ENCODE results near the gene LZIC.

LZIC gene

GRCh38 chr1:9900142-9901043 is 42.8 kb downstream of the LZIC start:
- no peak for DNase-seq
- 90% methylated on average over 17 of the region's 18 CpGs for WGBS
- H2AK5ac ChIP-seq (ENCODE audit: low read length, severe bottlenecking) = no peak overlapping the region
- peaks cover 0 to 9% of the 10 kb centered on the region in 2 experiments for H3K36me3 ChIP-seq (ENCODE audit: control insufficient read depth in 1 of 2, insufficient read depth in 2 of 2, low read depth in 1 of 2, low read length in 2 of 2)
- H3K9me3 ChIP-seq (ENCODE audit: control insufficient read depth, low read length) = no peaks in the 10 kb centered on the region
- no peak overlapping the region for H2AFZ ChIP-seq (ENCODE audit: low read depth, low read length)
- peak overlapping the region in 1 of 2 experiments; percentile 4 for H3K14ac ChIP-seq (ENCODE audit: low read length in 2 of 2)
- H3K18ac ChIP-seq (ENCODE audit: low read depth in 1 of 2, low read length in 2 of 2) = no peak overlapping the region
- H3K23ac ChIP-seq (ENCODE audit: low read length in 2 of 2) = no peak overlapping the region
- no peak overlapping the region for H3K27ac ChIP-seq (ENCODE audit: low read length, poor library complexity, severe bottlenecking)
- H3K27me3 ChIP-seq (ENCODE audit: control insufficient read depth in 1 of 2, insufficient read depth in 1 of 2, low read length in 2 of 2) = no peaks in the 10 kb centered on the region
- H4K91ac ChIP-seq (ENCODE audit: low read length) = no peak overlapping the region
- H2BK5ac ChIP-seq (ENCODE audit: low read depth, low read length, poor library complexity, severe bottlenecking) = no peak overlapping the region
- H3K79me1 ChIP-seq (replicated peaks; ENCODE audit: low read length, poor library complexity, severe bottlenecking) = peaks cover 30% of the 10 kb centered on the region
- H3K4me1 ChIP-seq (ENCODE audit: control insufficient read depth, insufficient read depth, low read depth, low read length) = peaks cover 18% of the 10 kb centered on the region
- no peak overlapping the region for H3K4ac ChIP-seq (ENCODE audit: low read depth in 1 of 2, low read length in 2 of 2)
- H3K4me2 ChIP-seq (ENCODE audit: low read length, poor library complexity, severe bottlenecking) = no peak overlapping the region
- peak overlapping the region; percentile 4 to 11 for H2BK12ac ChIP-seq (ENCODE audit: low read length in 2 of 2)
- H2BK120ac ChIP-seq (ENCODE audit: low read depth, low read length) = no peak overlapping the region
- H2BK15ac ChIP-seq (ENCODE audit: low read depth, poor library complexity, severe bottlenecking) = no peak overlapping the region
- H4K8ac ChIP-seq (ENCODE audit: low read length) = no peak overlapping the region
- H3K4me3 ChIP-seq (ENCODE audit: insufficient read depth in 1 of 2, low read depth in 1 of 2, low read length in 2 of 2) = no peak overlapping the region
- H3K9ac ChIP-seq (ENCODE audit: low read length) = no peak overlapping the region

DNA sequence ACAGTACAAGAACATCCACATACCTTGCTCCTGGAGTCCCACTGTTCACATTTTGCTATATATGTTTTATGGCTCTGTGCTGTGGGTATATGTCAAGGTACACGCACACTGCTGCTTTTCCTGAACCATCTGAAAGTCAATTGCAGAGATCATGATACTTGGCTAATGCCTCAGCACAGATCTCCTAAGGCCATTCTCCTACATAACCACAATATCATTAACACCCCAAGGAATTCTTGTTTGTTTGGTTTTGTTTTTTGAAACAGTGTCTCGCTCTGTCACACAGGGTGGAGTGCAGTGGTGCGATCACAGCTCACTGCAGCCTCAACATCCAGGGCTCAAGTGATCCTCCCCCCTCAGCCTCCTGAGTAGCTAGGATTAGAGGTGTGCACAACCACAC is 49.1 kb downstream of the LZIC start:
- WGBS = 85% methylated on average over 2 of the region's 3 CpGs
- Histone ChIP-seq H3K9ac (ENCODE audit: low read length) (peak overlapping the region; percentile 75), H2BK5ac (ENCODE audit: low read depth, low read length, poor library complexity, severe bottlenecking) (no peak overlapping the region), H2AFZ (ENCODE audit: low read depth, low read length) (no peak overlapping the region), H3K4me2 (ENCODE audit: low read length, poor library complexity, severe bottlenecking) (no peak overlapping the region), H2BK12ac (ENCODE audit: low read length in 2 of 2) (no peak overlapping the region), H3K36me3 (ENCODE audit: control insufficient read depth in 1 of 2, insufficient read depth in 2 of 2, low read depth in 1 of 2, low read length in 2 of 2) (peaks cover 0 to 2% of the 10 kb centered on the region in 2 experiments), H3K4me3 (ENCODE audit: insufficient read depth in 1 of 2, low read depth in 1 of 2, low read length in 2 of 2) (peak overlapping the region in 1 of 2 experiments; percentile 63), H3K14ac (ENCODE audit: low read length in 2 of 2) (no peak overlapping the region), H2AK5ac (ENCODE audit: low read length, severe bottlenecking) (no peak overlapping the region), H3K4me1 (ENCODE audit: control insufficient read depth, insufficient read depth, low read depth, low read length) (peaks cover 26% of the 10 kb centered on the region), H3K79me1 (replicated peaks; ENCODE audit: low read length, poor library complexity, severe bottlenecking) (peaks cover 6% of the 10 kb centered on the region), H3K23ac (ENCODE audit: low read length in 2 of 2) (no peak overlapping the region), H3K27me3 (ENCODE audit: control insufficient read depth in 1 of 2, insufficient read depth in 1 of 2, low read length in 2 of 2) (no peaks in the 10 kb centered on the region), H3K18ac (ENCODE audit: low read depth in 1 of 2, low read length in 2 of 2) (peak overlapping the region in 1 of 2 experiments; percentile 28), H3K4ac (ENCODE audit: low read depth in 1 of 2, low read length in 2 of 2) (no peak overlapping the region), H2BK15ac (ENCODE audit: low read depth, poor library complexity, severe bottlenecking) (no peak overlapping the region), H3K27ac (ENCODE audit: low read length, poor library complexity, severe bottlenecking) (no peak overlapping the region), H3K9me3 (ENCODE audit: control insufficient read depth, low read length) (no peaks in the 10 kb centered on the region), H4K8ac (ENCODE audit: low read length) (no peak overlapping the region), H4K91ac (ENCODE audit: low read length) (no peak overlapping the region), H2BK120ac (ENCODE audit: low read depth, low read length) (no peak overlapping the region)
- DNase-seq = no peak

DNA sequence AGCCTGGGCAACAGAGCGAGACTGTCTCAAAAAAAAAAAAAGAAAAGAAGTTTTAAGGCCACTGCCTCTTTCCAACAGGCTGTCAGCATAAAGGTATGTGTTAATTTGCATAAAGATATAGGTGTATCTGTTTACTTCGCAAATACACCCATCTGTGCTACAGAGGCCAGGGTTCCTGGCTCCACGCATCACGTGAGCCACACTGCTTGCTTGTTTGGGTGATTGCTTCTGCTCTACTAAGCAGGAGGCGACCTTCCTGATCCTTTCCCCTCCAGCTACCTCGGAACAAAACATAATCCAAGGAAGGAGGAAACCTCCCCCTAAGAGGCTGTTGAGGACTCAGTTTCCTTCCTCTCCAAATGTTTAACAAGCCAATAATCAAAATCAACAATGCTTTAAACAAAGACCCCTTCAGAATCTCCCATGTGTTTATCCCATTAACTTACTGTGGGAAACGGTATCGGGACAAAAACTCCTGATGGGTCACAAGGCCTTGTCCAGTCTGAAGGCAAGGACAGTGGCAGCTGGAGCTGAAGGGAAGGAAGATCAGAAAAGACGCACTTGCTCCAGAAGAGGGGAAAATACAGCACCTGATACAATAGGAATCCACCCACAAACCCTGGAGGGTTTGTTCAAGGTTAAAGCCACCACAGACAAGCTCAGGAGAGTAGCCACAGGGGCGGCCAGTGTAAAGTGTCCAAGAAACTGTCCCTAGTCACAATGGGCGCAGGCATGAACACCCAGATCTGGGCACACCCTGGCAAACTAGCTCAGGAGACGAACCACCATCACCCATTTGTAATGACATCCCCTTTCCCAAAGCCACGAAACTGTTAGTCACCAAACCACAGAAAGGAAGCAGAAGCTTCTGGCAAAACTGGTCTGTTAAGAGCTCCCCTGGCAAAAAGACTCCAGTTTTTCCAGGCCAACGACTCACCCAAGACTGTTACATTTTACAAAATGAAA is 50.3 kb downstream of the LZIC start:
- peak; percentile 89 for DNase-seq
- Histone ChIP-seq H3K23ac (ENCODE audit: low read length in 2 of 2) (peak overlapping the region in 1 of 2 experiments; percentile 46), H4K91ac (ENCODE audit: low read length) (peak overlapping the region; percentile 22), H3K27me3 (ENCODE audit: control insufficient read depth in 1 of 2, insufficient read depth in 1 of 2, low read length in 2 of 2) (no peaks in the 10 kb centered on the region), H3K4ac (ENCODE audit: low read depth in 1 of 2, low read length in 2 of 2) (peak overlapping the region; percentile 47 to 82), H2BK5ac (ENCODE audit: low read depth, low read length, poor library complexity, severe bottlenecking) (no peak overlapping the region), H3K14ac (ENCODE audit: low read length in 2 of 2) (no peak overlapping the region), H2AK5ac (ENCODE audit: low read length, severe bottlenecking) (peak overlapping the region; percentile 84), H3K36me3 (ENCODE audit: control insufficient read depth in 1 of 2, insufficient read depth in 2 of 2, low read depth in 1 of 2, low read length in 2 of 2) (peaks cover 0 to 7% of the 10 kb centered on the region in 2 experiments), H2BK12ac (ENCODE audit: low read length in 2 of 2) (peak overlapping the region in 1 of 2 experiments; percentile 72), H2AFZ (ENCODE audit: low read depth, low read length) (no peak overlapping the region), H4K8ac (ENCODE audit: low read length) (peak overlapping the region; percentile 71), H3K9ac (ENCODE audit: low read length) (peak overlapping the region; percentile 75), H2BK15ac (ENCODE audit: low read depth, poor library complexity, severe bottlenecking) (peak overlapping the region; percentile 44), H3K79me1 (replicated peaks; ENCODE audit: low read length, poor library complexity, severe bottlenecking) (peaks cover 13% of the 10 kb centered on the region), H2BK120ac (ENCODE audit: low read depth, low read length) (no peak overlapping the region), H3K4me1 (ENCODE audit: control insufficient read depth, insufficient read depth, low read depth, low read length) (peaks cover 31% of the 10 kb centered on the region), H3K9me3 (ENCODE audit: control insufficient read depth, low read length) (no peaks in the 10 kb centered on the region), H3K4me2 (ENCODE audit: low read length, poor library complexity, severe bottlenecking) (peak overlapping the region; percentile 36), H3K4me3 (ENCODE audit: insufficient read depth in 1 of 2, low read depth in 1 of 2, low read length in 2 of 2) (peak overlapping the region in 1 of 2 experiments; percentile 63), H3K18ac (ENCODE audit: low read depth in 1 of 2, low read length in 2 of 2) (peak overlapping the region; percentile 37 to 47), H3K27ac (ENCODE audit: low read length, poor library complexity, severe bottlenecking) (peak overlapping the region; percentile 69)
- 61% methylated on average over 14 of the region's 14 CpGs for WGBS

Measured in mesenchymal stem cell (in vitro differentiated cells and primary cell).